ENCODE measurements around the gene CDKN2C. TPM values are rescaled to one million over a fixed set of nuclear protein-coding genes. Genes with fewer than 3 reads are reported as not detected.
A peak's percentile ranks its signal among the peaks of the same experiment; 100 is the strongest.

Gene CDKN2C
- total and polyA plus RNA-seq, 3 donors from 2014 or later, result 7.4 to 9.5 (median 8.8) TPM

- H3K27me3 ChIP-seq, result no peaks in the 10 kb centered on the region
- H3K9me3 ChIP-seq, result no peaks in the 10 kb centered on the region
- DNase-seq, result peak; percentile 56
- peak overlapping the region; percentile 95 to 97 for H3K27ac ChIP-seq
- intact Hi-C loops (cut with DNase I; ENCODE audit: low total_unique reads), result no loop called here
- TF ChIP-seq CTCF (IDR thresholded peaks at IDR 0.05) (no peak), POLR2A (IDR thresholded peaks at IDR 0.05) (no peak)
- WGBS, 2 donors, result 1 to 3% methylated on average over 14 to 40 of the region's 42 CpGs
- no peaks in the 10 kb centered on the region for H3K4me1 ChIP-seq
- no peaks in the 10 kb centered on the region for H3K36me3 ChIP-seq (ENCODE audit: low read depth, missing control alignments)
- peak overlapping the region; percentile 69 to 85 for H3K4me3 ChIP-seq
Measured at GRCh38 chr1:50978144-50978851, 8.3 kb downstream of the CDKN2C start.

- 13 to 15% methylated on average over 10 of the region's 10 CpGs for WGBS, 2 donors
- Histone ChIP-seq H3K9me3 (no peaks in the 10 kb centered on the region), H3K4me1 (no peaks in the 10 kb centered on the region), H3K4me3 (peak overlapping the region; percentile 69 to 85), H3K27me3 (no peaks in the 10 kb centered on the region), H3K36me3 (ENCODE audit: low read depth, missing control alignments) (no peaks in the 10 kb centered on the region), H3K27ac (peak overlapping the region; percentile 95 to 97)
- intact Hi-C loops (cut with DNase I; ENCODE audit: low total_unique reads), result no loop called here
- DNase-seq, result peak; percentile 25
- TF ChIP-seq CTCF (IDR thresholded peaks at IDR 0.05), result no peak
- no peak for TF ChIP-seq POLR2A (IDR thresholded peaks at IDR 0.05)
Measured at GRCh38 chr1:50978852-50979781, 9.1 kb downstream of the CDKN2C start.

- DNase-seq, result no peak
- no peaks in the 10 kb centered on the region for H3K27me3 ChIP-seq
- H3K36me3 ChIP-seq (ENCODE audit: low read depth, missing control alignments), result no peaks in the 10 kb centered on the region
- no peak for TF ChIP-seq POLR2A (IDR thresholded peaks at IDR 0.05)
- no peak for TF ChIP-seq CTCF (IDR thresholded peaks at IDR 0.05)
- 32 to 41% methylated on average over 1 of the region's 1 CpG for WGBS, 2 donors
- H3K4me1 ChIP-seq, result no peaks in the 10 kb centered on the region
- peak overlapping the region; percentile 18 to 97 for H3K27ac ChIP-seq
- H3K9me3 ChIP-seq, result no peaks in the 10 kb centered on the region
- no peak overlapping the region for H3K4me3 ChIP-seq
- intact Hi-C loops (cut with DNase I; ENCODE audit: low total_unique reads), result no loop called here
Measured at GRCh38 chr1:50979937-50980336, 9.9 kb downstream of the CDKN2C start.

GRCh38 chr1:50980505-50980904, 10.5 kb downstream of the CDKN2C start:
- no peaks in the 10 kb centered on the region for H3K9me3 ChIP-seq
- no peaks in the 10 kb centered on the region for H3K27me3 ChIP-seq
- no peaks in the 10 kb centered on the region for H3K36me3 ChIP-seq (ENCODE audit: low read depth, missing control alignments)
- DNase-seq, result no peak
- peak overlapping the region in 1 of 2 donors; percentile 97 for H3K27ac ChIP-seq
- TF ChIP-seq CTCF (IDR thresholded peaks at IDR 0.05) (no peak), POLR2A (IDR thresholded peaks at IDR 0.05) (no peak)
- no peaks in the 10 kb centered on the region for H3K4me1 ChIP-seq
- H3K4me3 ChIP-seq, result no peak overlapping the region
- intact Hi-C loops (cut with DNase I; ENCODE audit: low total_unique reads), result no loop called here
